GM12891 (cell line): ENCODE measurements around the gene ATXN7L2.

Source experiments
- POLR2A ChIP-seq: IDR thresholded peaks from 2 replicates; pipeline ENCODE4 v1.6.1; 2011; ENCODE audit warnings: low read depth, low read length, control low read depth
- POLR2AphosphoS5 ChIP-seq: IDR thresholded peaks from 2 replicates; pipeline ENCODE4 v1.6.1; 2011; ENCODE audit warnings: low read depth, low read length, control low read depth
- SPI1 ChIP-seq: IDR thresholded peaks from 2 replicates; pipeline ENCODE4 v1.6.1; 2011; ENCODE audit warnings: low read depth, low read length, control low read depth

GRCh38 chr1:109535971-109536491 lies 52.3 kb downstream of the ATXN7L2 start:
- TF ChIP-seq POLR2A: no peak
- TF ChIP-seq POLR2AphosphoS5: no peak
- TF ChIP-seq SPI1: no peak
